NOMO-1 treated with dmso at 0.1 percent for 144 hours (cell line): ENCODE results near the gene ADAM12.

ENCODE experiments used
- DNase-seq: peaks from one replicate; lab custom pipeline; 2025; ENCODE audit not compliant: unreplicated experiment; lab: John Stamatoyannopoulos, UW

The ADAM12 gene

DNA sequence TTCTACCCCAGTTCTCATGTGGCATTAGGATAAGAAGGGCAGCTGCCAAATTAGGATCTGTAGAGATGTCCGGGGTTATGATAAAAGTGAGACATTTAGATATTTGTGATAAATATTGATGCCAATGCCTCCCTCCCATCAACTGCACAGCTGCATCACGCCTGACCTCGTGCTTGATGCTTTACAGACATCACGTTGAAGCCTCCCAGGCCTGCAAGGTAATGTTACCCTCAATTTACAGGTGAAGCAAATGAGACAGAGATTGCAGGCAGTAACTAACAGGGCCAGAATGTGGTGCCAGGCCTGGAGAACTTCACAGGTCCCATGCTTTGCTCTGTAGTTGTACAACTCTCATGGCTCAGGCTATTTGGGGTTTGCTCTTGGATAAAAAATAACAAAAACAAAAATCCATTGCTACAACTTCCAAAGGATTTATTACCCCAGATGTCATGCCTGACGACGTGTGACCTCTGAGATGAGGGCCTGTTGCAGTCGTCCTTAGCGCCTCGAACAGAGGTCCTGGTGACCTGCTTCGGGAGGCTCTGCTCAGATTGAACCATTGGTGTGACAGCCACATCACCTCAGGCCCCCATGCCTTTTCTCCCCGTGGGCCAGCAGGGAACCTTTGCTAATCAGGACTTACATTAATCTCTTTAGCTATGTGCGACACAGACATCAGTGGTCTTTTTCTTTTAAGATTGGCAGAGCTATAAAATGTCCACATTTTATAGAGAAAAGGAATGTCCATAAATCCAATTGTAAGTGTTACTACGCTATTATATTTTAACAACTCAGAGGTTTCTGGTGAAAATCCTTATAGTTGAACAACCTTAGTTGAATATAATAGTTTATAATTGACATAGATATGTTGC lies 169.3 kb downstream of the ADAM12 start:
- DNase-seq = no peak

DNA sequence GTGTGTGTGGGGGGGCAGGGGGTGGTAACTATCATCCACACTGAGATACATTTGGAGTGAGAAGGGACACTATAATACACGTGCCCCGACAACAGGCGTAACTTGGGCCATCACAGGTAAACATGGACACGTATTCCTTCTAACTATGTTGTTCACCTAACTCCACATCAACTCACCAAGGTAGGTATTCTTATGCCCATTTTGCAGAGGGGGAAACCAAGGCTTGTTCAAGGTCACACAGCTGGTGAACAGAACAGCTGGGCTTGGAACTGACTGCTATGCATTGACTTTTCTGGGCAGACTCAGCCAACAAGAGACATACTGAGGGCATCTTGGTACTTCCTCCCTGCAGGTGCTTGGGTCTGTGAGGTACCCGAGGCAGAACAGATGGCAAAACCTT lies 170.1 kb downstream of the ADAM12 start:
- DNase-seq = no peak

DNA sequence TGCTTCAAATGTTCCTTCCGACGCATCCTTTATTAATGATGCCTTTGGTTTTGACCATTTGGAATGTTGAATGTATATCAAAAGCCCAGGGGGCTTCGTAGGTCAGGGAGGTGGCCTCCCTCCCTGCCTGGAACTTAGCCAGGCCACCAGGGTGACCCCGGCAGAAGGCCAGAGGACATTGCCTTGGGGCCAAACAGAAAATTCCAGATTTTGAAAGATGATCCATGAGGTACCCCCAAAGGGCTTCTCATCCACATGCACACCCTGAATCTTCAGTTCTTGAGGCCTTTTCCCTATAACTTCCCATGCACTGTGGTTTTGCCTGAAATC lies 171.7 kb downstream of the ADAM12 start:
- DNase-seq = no peak

DNA sequence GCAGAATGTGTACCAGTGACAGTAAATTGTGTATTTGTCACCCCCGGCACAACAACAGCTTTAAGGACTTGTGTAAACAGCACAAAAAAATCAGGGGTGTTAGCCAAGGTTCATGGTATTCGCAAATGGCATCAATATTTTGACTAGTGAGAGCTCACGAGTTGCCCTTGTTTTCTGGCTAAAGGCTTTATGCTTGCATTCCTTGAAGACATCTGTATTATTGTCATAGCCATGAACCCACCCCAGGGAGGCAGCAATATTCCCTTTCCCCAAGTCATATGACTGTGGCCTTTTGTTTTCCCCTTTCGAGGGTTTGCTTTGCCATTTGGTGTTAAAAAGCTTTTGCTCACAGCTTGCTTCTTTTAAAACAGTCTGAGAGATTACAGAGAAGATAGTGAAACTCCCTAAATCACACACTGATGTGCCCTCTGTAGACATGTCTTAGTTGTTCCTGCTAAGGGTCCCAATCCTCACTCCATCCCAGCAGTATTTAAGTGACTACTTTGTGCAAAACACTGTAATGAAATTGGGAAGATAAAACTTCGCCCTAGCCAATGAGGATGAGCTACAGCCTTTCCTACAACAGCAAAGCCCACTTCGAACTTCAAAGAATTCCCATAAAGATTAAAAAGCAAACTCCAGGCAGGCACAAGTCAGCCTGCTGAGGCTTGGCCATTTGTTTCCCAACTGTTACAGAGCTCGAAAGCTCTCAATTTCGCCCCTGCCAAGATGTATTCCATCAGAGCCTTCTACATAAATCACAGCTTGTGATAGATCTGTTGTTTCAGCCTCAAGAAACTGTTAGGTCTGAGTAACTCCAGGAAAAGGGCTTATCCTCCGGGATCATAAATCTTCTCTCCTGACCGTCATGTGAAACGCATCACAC lies 172.3 kb downstream of the ADAM12 start:
- no peak for DNase-seq

DNA sequence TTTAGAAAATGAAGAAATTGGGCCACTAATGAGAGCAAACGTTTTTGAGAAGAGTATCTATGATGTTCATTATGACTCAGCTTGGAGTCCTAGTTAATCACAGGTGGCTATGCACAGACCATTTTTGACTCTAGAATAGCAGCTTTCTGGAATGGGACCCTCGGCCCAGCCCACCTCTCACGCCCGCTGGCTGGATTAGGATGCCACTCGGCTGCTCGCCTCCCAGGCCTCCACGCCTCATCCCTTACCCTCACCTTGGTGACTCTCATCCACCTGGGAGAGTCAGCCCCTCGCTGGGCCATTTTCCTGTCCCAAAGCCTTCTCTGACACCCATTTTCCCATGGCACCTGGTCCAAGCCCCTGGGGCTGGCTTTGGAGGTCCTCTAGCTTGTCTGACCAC lies 173.6 kb downstream of the ADAM12 start:
- DNase-seq = no peak

DNA sequence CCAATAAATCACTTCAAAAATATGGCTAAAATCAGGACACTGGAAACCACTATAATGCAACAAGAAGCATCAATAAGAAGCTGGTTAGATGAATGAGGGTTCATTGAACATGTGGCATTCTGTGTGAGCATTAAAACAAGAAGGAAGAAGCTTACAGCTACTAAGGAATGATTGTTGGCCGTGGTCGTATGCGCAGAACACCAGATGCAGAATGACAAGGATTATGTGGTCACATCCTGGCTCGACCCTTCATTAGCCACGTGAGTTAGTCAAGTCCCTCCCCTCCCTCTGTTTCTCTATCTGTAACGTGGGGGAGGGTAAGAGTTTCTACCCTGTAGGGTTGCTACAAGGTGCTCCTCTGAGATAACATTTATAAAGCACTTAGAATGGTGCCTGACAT lies 174.3 kb downstream of the ADAM12 start:
- no peak for DNase-seq

DNA sequence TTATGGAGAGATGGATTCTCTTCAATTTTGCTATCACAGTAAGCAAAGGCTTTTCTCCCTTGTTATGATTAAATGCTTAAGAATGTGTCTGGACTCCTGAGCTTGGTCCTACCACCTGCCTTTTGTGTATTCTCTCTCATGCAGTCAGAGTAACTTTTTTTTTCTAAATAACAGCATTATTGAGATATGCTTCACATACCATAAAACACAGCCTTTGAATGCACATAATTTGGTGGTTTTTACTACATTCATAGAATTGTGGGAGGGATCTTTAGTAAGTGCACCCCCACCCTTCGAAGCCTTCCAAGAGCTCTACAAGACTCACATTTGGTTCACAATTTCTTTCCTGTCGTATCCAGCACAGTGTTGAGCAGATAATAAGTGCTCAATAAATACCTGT lies 175.5 kb downstream of the ADAM12 start:
- DNase-seq = no peak

DNA sequence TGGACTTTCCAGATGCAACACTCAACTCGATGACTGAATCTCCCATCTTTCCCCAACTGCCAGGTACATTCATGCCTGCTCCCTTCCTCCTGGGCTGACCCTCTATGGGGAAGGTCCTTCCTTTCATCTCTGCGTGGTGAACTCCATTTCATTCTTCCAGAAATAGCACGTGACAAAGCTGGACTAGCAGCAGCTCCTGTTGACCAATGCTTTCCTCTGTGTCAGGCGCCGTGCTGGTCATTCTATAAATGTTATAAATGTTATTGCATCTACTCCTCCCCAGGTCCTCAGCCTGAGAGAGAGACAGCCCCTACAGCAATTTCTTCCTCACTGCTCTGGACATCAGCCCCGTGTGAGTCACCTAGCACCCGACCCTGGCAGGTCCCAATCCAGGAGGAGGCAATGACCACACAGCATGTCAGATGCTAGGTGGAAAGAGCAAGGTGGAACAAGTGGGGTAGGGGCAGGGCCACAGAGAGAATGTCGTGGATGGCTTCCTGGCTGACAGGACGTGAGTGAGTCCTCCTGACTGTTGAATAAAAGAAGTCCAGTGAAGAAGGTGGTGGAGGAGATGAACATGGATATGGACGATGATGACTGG lies 178.1 kb downstream of the ADAM12 start:
- no peak for DNase-seq

DNA sequence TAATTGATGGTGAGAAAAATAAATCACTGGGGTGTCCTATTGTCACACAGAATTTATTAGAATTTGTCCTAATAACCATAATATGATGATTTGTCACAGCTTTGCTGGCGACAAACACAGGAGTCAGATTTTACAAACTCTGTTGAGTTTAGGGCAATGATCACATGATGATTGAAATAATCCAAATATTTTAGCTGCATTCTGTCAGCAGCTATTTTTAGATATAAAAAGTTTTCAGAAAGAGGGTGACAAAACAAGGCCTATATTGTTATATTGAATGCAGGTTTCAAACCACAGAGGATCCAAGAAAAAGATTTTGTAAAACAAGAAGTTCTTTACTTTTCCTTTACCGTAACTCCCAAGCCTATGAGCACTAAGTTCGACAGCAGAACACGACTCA lies 178.8 kb downstream of the ADAM12 start:
- DNase-seq = no peak

DNA sequence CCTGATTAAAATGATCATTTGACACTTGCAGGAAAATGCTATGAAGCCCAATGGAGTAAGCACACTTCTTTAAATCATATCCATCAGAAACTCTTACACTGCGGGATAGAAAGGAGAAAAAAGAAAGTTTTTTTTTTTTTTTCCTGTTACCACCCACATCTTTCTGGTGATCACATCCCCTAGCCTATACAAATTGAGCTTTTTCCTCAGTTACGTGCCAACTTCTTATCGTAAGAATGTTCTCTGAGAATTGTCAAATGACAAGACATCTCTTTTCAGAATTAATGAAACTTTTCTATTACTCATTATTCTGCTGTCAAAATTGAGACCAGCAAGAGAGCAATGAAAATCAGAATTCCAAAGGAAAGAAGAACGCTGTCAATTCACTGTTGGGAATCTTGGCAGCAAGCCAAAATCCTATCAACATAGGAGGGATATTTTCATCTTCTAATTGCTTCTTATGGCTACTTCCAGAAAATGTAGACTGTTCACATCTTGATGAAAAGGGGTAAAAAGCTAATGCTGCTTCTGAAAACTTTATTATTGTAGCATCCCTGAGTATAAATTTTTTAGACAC lies 179.5 kb downstream of the ADAM12 start:
- DNase-seq = no peak

DNA sequence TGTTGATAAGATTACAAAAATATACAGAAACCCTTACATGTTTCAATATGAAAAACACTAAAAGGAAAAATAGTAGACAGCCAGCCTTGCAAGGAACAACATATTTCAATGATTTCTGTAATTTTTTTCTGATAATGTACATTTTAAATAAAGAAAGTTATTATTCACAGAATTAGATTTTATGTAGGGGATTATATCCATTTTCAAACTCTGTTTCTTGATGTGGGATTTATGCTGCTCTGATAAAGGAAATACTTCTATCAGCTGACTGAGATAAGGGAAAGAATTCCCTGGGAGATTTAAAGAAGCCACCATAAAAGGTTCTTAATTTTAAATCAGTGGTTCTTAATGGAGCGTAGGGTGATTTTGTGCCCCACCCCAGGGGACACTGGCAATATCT lies 180.4 kb downstream of the ADAM12 start:
- DNase-seq = no peak

DNA sequence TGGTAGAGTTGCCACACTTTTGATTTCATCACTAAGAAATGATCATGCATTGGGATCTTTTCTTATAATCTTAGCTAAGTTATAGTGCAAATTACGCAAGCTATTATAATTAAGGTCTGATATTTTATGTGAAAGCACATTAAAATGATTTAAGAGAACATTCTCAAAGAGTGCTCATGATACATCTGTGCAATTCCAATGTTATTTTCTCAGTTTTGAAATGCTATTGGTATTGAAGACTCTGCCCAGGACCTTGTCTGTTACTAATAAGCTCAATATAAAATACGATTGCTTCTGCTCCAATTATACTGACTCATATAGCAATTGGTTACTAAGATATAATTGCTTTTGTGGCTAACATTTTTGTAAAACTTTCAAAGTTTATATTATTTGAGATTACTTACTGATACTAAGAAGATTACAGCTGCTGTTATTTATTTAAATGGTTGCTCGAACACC lies 180.9 kb downstream of the ADAM12 start:
- DNase-seq = no peak

DNA sequence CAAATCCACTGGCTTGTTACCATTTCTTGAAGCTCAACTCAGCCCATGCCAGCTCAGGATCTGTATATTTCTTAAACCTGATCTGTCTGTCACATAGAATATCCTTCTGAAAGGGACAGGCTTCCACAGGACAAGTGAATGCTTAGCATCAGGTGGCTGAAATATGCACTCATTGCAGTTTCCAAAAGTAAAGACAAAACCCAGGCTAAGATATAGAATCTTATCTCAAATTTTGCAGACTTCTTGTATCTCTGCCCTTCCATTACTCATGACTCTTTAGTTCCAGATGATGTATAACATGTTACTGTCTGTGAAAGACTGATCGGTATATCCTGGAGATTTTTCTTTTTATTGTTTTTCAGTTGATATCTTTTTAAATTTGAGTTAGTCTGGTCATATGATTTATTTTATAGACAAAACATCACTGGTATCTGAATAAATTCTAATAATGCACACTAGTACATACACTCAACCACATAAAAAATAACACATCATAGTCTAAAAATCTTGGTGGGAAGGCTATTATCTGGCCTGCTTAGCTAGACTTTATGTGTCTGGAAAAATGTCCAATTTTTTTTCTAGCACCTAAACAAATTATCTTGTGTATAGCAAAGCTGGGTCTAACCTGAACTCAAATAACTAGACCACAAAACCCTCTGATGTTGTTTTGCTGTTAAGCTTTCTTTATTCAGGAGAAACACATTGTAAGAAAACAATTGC lies 182.6 kb downstream of the ADAM12 start:
- DNase-seq = no peak

DNA sequence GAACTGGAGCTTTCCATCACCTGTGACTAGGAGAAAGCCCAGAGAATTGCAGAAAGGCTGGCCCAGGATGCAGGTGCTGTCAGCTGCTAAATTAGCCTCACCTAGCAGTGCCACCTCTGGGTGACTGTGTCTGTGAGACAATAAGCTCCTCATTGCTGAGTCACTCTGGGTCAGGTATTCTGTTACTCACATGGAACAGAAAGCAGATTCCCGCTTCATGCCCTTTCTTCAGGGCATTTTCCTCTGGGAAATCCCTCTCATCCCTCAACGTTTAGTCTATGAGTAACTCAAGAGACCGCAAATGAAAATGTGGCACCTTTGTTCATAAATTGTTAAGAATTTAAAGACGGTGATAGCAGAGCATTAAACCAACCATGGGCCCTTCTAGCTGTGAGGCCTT lies 184.0 kb downstream of the ADAM12 start:
- no peak for DNase-seq

DNA sequence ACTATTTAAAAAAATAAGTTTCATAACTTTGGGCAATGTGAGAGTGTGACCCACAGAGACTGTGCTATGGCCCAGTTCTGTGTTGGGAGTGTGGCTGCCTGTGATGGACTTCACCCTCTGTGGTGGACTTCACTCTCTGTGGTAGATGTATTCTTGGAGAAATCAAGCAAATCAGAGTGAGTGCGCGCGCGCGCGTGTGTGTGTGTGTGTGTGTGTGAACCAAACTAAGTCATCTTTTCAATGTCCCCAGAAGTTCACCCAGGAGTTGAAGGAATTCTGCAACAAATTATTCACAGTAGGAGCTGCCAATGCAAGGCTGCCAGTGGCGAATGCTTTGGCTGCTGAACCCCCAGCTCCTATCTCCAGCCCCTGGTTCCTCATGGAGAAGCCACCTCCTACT lies 184.5 kb downstream of the ADAM12 start:
- DNase-seq = no peak

DNA sequence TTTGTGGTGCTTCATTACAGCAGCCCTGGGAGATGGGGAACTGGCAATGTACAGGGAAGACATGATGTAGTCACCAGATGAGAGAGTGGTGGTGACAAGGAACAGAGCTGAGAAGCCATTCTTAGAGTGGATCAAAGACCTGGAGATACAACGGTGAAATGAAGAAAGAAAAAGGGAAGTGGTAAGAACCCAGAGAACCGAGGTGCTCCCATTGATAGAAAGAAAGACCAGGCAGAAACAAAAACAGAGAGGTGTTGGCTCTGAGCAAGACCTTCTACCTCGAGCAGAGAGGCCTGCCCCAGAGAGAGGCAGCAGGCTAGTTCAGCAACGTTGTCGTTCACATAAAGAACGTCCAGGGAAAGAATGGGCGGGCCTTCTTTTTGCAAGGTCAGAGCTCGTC lies 186.7 kb downstream of the ADAM12 start:
- no peak for DNase-seq

DNA sequence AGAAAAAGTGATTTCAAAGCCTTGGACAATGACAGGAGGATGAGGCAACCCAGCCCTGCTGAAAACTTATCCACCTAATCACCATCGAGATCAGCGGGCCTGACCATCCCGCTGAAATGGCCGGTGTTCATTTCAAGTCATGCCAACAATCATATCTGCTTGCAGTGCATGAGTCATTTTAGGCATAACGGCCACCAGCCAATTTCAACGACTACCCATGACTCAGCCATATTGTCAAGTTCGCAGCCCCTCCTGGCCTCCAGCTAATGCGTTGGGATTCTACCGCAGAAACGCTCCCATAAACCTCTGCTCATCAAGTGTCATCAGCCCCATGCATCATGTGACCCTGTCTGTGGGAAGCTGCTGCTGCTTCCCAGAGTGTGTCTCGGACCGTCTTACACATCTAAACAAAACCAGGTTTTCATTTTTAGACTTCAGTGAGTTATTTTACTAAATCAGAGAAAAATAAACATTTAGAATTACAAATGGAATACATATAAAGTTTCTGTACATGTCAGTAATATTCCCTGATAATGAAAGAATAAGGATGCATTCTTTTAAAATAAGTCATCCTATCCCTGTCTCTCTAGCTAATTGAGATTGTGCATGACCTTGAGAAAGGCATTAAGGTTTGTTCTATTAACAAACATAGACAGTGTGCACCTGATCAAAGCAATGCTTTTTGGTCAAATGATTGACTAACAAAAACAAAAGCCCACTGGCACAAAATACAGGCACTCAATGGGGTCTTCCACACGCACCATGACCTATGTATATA lies 188.9 kb downstream of the ADAM12 start:
- no peak for DNase-seq

DNA sequence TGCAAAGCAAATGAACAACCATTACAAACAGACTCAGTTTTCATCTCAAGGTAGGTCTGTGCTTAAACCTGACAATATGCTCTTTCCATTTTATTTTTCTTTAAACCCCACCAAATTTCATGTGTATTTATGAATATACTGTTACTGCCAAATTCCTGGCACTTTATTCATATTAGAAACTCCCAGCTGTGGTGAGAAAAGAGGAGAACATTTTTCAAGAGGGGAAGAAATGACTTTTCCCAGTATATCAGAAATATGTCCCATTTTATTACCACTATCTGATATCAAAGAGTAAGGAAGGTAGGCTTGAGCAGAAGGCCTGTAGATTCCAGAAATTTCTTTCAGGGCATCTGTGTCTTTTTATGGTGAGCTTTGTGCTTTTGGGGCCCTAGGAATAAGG lies 189.6 kb downstream of the ADAM12 start:
- no peak for DNase-seq

DNA sequence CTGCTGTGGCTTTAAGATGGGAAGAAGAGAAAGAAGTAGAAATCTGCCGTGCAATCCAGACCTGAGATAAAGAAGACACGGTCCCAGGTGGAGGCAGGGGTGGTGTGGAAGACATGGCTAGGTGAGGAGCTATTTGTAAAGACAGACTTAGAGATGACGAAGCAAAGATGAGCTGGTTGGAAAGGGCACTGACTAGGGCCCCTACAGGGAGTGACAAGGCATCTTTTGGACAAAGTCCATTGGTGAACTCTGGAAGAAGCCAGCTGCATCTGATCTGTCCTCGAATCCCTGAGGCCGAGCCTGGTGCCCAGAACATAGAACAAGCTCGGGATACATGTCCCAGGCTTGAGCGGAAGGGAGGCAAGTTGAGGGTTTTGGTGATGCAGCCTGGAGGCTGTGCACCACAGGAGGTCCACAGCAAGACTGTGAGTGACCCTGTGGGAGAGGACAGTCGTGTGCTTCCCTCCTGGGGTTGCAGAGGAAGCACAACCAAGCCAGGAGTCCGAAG lies 191.2 kb downstream of the ADAM12 start:
- no peak for DNase-seq

DNA sequence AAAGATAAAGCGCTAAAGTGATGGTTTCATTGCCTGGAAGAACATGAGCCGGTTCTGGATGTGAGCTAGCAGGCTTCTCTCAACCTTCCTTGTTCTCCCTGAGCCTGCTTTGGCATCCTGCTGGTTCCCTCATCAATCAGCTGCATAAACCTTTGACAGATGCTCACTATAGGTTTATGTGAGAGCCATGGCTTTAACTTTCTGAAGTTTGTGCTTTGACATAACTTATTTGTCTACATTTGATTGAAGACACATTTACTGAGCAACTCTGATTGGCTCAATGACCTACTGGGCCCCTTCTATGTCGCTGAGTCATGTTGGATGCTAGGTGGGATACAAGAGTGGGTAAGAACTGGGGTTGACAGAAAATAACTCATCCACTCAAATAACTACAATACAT lies 192.0 kb downstream of the ADAM12 start:
- no peak for DNase-seq
